Stimulated activated CD4-positive, alpha-beta T cell treated with anti-CD3 and anti-CD28 coated beads, Interleukin-12 subunit alpha, Interleukin-12 subunit beta, amount 100 ng/mL, for 48 hours (primary cell): ENCODE data around the gene LRP1.

Source experiments
- DNase-seq, 3 donors: peaks; one replicate each; pipeline ENCODE4 v3.0.0-alpha.2; 2020; ENCODE audit warnings: low read depth in 2 of 3, low spot score in 1 of 3

LRP1 gene

GRCh38 chr12:57221169-57221917 is 93.1 kb downstream of the LRP1 start:
- DNase-seq = no peak

DNA sequence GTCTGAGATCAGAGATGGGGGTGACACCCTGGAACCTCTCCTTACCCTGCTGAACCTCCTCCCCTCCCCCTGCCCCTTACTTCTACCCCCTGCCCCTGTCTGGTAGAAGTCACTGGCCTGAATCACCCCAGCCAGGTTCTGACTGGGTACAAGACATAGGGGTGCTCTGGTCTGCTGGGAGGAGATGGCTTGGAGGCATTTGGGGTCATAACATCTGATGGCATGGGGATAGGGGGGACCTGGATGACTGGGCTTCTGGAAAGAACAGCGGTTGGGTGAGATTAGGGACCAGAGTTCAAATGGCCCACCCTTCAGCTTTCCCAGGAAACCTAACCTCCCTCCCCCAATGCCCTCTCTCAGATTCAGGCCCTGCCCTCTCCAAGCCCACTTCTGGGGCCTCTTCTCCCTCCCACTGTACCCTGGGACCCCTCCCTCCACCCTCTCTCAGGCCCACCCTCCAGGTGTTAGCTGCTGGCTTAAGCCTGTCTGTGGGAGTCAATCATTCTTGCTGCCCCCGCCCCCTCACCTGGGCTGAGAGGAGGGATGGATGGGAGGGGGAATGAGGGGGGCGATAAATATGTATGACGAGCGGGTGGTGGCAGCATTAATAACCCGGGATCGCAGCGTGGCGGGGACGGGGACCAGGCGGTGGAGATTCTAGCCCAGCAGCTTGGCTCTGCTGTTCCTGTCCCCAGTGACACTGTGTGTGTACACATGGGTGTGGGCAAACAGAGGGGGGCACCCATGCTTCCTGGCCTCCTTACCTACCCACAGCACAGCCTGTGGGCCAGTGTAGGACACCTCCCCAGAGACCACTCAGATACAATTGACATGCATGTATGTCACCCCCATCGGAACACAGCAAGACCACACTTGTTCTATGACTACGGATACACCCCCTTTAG is 94.3 kb downstream of the LRP1 start:
- DNase-seq = no peak

DNA sequence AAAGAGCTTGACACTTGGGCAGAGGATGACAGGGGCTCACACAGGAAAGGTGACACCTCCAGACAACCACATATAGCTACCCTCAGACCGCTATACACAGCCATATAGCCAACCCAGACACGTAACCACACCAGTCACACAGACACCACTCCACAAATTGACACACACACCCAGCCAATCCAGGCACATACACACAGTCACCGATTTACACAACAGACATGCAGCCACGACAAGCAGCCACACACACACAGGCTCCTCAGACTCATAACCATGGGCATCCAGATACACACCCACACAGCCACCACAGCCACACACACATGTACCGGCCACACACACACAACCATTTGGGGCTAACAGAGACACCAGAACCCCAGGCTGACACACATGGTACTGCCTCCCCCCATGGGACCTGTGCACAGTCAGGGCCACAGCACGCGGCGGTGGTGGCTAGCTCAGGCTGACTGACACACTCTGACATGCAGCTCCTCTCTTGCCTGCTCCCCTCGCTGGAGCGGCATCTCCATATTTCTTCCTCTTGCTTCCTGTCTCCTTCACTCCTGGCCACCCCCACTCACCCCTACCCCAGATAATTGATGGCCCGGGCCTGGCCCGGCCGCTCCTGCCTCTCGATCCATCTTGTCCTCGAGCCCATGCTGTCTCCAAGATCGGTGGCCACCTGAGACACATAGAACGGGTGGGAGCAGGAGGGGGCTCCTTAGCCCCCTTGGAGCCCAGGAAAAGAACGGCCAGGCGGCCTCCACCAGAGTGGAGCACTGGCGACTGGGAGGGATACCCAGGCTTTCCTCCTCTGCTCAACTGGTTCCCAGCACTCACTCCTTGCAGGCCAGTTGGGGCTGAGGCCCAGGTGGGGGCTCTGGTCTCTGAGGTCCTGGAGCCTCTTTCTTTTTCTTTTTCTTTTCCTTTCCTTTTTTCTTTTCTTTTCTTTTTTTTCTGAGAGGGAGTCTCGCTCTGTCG is 95.2 kb downstream of the LRP1 start:
- DNase-seq = no peak

- DNase-seq = no peak
These were observed 96.1 kb downstream of the LRP1 start for GRCh38 chr12:57224278-57224972.

DNA sequence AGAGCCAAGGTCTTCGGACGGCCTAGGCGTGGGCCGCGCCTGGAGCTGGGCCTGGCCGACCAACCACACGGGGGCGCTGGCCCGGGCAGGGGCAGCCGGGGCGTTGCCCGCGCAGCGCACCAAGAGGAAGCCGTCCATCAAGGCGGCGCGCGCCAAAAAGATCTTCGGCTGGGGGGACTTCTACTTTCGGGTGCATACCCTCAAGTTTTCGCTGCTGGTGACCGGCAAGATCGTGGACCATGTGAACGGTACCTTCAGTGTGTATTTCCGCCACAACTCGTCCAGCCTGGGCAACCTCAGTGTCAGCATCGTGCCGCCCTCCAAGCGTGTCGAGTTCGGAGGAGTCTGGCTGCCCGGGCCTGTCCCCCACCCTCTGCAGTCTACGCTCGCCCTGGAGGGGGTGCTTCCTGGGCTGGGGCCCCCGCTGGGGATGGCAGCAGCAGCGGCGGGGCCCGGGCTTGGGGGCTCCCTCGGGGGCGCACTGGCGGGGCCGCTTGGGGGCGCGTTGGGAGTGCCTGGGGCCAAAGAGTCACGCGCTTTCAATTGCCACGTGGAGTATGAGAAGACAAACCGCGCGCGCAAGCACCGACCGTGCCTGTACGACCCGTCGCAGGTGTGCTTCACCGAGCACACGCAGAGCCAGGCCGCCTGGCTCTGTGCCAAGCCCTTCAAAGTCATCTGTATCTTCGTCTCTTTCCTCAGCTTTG is 96.8 kb downstream of the LRP1 start:
- DNase-seq = peak in 1 of 3 donors; percentile 62

DNA sequence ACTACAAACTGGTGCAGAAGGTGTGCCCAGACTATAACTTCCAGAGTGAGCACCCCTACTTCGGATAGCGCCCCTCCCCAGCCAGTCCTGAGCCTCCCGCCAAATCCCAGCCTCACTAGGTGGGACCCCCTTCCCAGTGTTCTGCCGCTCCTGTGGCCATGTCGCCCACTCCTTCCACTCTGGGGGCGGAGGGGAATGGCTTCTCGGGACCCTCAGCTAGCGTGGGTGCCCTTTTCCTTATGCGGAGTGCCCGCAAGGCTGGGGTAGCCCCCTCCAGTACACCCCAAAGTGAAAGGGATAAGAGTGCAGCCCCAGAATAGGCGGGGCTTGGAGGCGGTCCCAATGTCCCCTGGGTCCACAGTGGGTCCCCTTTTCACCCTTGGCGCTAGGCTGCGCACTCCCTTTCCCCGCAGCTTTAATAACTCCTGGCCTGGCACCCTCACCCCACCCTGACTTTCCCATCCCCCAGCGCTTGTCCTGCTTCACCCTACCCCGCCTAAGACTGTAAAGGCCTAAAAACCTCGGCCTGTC is 97.5 kb downstream of the LRP1 start:
- no peak for DNase-seq

DNA sequence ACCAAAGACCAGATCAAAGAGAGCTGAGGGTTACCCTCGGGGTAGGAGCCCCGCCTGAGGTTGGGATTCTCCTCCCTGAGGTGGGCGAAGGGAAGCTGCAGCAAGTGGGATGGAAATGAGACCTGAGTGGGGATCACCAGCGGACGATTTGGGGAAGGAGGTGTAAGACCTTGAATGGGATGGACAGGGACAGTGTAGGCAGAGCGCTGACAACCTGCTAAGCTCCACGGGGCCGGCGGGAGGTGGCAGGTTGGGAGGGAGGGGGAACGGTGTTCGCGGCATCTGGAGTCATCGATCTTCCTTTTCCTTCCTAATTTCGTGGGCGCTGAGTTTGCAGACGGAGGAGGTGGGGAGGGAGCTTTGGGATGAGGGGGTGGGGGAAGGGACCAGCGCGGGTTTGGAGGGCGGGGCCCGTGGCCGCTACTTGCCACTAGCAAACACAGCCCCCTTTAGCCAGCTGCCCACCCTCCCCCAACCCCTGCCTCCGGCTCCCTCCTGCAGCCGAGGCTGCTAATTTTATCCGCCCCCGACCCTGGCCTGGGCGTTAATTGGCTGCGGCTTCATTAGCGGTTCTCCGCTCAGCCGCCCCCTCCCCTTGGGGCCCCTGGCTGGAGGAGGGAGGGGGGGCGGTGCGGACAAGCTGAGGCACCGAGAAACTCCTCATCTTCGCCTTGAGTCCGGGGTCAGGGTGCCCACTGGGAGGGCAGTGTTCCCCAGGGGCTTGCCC is 98.5 kb downstream of the LRP1 start:
- DNase-seq = no peak

DNA sequence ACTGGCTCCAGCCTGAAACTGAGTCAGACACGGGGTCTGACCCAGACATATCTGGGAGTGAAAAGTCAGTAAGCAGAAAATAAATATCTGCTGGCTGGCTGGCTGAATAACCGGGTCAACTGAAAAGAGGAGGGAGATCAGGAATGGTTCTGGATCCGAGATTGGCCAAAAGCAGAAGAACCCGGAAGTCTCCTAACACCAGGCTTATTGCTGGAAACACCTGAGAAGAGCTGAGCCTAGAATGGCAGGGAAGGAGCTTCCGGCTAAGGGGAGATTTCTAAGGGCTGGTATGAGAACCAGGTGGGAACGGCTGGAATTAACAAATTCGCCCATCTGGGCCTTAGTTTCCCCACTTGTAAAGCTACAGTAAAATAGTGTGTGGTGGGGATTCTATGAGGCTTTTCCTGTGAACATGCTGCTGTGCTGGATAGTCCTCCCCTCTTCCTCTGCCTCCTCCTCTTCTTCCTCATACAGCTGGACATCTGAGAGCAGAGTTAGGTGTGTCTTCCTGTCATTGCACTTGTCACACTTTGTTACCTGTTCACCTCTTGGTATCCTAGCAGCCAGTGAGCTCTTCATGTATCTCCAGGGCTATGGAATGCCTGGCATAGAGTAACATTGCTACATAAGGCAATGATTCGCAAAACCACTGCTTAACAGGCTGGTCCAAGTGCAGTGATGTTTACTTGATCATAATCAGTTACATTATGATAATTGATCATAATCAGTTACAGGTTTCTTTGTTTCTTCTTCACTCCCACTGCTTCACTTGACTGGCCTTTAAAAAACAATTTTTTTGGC is 99.2 kb downstream of the LRP1 start:
- DNase-seq = no peak

DNA sequence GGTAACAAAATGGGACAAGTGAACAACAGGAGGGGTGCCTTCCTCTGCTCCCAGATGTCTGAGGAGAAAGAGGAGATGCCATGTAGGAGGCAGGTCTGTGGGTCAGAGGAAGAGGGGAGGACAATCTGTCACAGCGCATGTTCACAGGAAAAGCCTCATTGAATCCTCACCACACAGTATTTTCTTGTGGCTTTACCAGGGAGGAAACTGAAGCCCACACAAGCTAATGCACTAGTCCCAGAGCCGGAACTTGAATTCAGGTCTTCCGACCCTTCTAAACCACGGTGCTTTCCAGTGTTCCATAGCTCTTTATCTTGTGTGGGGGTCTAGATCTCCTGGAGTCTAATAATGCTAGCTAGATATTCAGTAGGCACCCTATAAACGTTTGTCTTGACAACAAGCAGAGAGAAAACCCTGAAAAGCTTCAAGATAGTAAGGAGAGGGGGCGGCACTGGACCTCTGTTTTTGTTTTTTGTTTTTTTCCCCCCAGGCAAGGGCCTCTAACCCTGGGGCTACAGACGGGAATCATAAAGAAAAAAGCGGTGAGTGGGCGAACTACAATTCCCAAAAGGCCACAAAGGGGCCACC is 100.9 kb downstream of the LRP1 start:
- no peak for DNase-seq

DNA sequence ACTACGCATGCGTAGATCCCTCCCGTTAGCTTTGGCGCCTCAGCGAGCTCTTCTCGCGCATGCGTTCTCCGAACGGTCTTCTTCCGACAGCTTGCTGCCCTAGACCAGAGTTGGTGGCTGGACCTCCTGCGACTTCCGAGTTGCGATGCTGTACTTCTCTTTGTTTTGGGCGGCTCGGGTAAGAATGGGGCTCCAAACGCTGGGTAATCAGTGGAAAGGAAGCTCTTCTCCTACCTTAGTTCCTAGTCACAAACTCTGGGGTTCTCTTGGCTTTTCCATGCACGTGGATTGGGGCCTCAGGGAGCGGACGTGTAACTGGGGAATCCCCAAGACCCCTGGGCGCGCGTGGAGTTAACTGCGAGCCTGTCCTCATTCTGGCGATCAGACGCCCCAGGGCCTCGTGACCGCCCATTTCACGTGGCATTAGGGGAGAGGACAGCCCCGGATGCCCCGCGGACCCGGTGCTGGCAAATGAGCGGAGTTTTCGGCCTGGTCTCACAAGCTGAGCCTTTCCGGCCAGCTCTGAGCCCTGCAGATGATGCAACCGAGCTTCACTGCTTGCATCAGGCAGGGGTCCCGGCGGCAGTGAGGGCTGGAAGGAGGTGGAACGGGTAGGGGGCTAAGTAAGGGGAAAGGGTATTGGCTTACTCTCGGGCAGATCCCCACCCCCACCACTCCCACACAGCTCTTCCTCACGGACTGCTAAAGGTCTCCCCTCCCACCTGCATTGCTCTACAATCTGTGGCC is 101.5 kb downstream of the LRP1 start, which contains the start of gene SHMT2:
TSS of gene SHMT2 (plus strand) at position 78 of the 747 bp plus-strand sequence. CDS start at position 146, 68 bp downstream.
- peak; percentile 87 to 94 (median 94) for DNase-seq

DNA sequence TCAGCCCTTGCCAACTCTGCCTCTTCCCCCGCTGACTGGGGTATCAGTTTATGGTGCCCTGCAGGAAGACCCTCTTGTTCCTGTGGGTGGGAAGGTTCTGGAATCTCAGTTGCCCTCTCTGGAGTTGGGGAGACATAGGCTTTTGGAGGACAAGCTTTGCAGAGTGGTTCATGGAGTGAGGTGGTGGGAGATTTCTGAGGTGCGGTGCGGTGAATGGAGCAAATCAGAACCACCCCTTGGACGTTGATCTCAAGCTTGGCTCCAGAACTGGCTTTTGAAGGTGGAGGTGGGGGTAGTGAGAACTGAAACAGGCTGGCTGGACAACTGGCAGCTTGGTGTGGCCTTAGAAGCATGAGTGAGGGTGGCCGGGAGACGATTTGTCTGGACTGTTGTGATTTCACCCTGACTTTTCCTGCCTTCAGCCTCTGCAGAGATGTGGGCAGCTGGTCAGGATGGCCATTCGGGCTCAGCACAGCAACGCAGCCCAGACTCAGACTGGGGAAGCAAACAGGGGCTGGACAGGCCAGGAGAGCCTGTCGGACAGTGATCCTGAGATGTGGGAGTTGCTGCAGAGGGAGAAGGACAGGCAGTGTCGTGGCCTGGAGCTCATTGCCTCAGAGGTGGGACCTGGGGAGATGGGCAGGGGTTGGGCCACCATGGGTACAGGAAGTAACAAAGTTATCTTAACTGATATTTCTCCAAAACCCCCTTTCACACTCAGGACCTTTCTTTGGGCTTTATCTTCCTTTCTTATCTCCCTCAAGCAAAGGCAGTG is 102.3 kb downstream of the LRP1 start:
- DNase-seq = no peak

- DNase-seq = no peak
These were observed 103.2 kb downstream of the LRP1 start for GRCh38 chr12:57231276-57232021.

DNA sequence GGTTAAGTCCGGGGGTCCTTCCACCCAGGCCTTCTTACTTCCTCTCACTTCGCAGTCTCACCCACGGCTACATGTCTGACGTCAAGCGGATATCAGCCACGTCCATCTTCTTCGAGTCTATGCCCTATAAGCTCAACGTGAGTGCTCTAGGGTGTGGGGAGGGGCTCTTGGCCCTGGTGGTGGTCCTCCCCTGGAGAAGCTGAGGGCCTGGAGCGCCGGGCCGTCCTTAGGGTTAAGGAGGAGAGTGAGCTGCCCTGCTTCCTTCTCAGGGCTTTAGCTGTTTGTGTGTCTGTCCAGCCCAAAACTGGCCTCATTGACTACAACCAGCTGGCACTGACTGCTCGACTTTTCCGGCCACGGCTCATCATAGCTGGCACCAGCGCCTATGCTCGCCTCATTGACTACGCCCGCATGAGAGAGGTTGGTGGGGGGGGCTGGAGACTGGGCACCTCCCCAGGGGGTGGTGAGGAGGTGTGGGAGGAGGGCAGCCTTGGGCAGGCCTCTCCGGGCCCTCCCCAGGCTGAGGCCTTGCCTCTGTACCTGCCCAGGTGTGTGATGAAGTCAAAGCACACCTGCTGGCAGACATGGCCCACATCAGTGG is 104.0 kb downstream of the LRP1 start:
- no peak for DNase-seq

DNA sequence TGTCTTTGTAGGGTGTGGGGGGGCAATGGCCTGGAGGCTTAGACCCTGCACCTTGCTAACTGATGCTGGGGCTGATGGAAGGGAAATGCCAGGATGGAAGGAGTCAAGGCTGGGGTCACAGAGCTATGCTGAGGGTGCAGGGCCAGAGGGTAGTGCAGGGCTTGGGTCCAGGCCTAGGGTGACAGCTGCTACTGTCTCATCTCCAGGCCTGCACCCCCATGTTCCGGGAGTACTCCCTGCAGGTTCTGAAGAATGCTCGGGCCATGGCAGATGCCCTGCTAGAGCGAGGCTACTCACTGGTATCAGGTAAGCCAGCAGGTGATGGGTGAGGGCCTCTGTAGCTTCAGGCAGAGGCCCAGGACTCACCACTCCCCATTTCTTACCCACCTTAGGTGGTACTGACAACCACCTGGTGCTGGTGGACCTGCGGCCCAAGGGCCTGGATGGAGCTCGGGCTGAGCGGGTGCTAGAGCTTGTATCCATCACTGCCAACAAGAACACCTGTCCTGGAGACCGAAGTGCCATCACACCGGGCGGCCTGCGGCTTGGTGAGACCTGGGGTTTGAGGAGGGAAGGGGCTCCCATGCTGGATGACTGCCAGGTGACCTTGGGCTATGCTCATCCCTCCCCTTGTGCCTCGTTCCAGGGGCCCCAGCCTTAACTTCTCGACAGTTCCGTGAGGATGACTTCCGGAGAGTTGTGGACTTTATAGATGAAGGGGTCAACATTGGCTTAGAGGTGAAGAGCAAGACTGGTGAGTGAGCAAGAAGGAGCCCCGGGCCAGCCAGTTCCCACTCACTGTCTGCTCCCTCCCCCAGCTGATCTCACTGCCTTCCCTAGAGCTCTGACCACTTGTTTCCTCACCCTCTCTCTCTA is 105.3 kb downstream of the LRP1 start:
- no peak for DNase-seq
